NCI-H146 (cell line): Measurements from ENCODE around the gene TMEM219.
A peak's percentile ranks its signal among the peaks of the same experiment; 100 is the strongest.
"Not testable (repeated sequence)": the region's sequence is repeated elsewhere in the genome, so short reads cannot be mapped to it uniquely, and the experiment has no call there.

Experiments
- DNase-seq: peaks from one replicate; lab custom pipeline; 2025; lab: John Stamatoyannopoulos, UW

The TMEM219 gene

GRCh38 chr16:30011714-30012504, 50.0 kb downstream of the TMEM219 start:
- no peak for DNase-seq

DNA sequence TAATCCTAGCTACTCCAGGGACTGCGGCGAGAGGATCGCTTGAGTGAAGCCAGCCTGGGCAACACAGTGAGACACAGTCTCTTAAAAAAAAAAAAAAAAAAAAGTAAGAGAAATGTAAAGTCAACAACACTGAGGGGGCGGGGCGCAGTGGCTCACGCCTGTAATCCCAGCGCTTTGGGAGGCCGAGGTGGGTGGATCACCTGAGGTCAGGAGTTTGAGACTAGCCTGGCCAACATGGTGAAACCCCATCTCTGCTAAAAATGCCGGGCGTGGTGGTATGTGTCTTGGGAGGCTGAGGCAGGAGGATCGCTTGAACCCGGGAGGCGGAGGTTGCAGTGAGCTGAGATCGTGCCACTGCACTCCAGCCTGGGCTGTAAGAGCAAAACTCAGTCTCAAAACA, 50.7 kb downstream of the TMEM219 start:
- not testable (repeated sequence) for DNase-seq

DNA sequence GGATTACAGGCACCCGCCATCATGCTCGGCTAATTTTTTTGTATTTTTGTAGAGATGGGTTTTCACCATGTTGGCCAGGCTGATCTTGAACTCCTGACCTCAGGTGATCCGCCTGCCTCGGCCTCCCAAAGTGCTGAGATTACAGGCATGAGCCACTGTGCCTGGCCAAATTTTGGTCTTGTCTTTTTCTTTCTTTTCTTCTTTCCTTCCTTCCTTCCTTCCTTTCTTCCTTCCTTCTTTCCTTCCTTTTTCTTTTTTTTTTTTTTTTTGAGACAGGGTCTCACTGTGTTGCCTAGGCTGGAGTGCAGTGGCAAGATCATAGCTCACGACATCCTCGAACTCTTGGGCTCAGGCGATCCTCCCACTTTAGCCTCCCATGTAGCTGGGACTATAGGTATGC, 53.6 kb downstream of the TMEM219 start:
- not testable (repeated sequence) for DNase-seq

DNA sequence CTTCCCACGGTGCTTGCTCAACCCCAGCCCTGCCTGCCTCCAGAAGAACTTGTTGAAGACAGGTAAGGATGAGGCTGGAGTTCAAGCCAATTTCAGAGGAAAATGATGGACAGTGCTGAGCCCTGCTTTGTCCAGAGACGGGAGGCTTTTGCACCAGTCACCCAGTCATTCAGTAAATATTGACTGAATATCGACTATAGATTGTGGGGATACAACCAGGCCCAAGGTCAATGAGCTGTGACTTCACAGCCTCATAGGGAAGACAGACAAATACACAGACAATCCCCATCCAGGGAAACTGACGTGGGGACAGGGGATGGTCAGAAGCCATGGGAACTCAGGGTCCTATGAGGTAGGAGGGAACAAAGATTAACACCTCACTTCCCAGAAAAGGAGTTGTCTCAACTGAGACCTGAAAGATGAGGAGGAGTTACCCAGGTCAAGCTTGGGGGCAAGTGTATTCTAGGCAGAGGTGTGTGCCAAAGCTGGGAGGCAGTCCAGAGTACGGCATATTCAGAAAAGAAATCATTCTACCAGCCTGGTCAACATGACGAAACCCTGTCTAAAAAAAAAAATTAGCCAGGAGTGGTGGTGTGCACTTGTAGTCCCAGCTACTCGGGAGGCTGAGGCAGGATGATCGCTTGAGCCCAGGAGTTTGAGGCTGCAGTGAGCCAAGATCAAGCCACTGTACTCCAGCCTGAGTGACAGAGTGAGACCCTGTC, 54.8 kb downstream of the TMEM219 start:
- DNase-seq, result no peak

- no peak for DNase-seq
These were observed 55.4 kb downstream of the TMEM219 start for GRCh38 chr16:30017277-30017656.

- DNase-seq, result not testable (repeated sequence)
These were observed 56.1 kb downstream of the TMEM219 start for GRCh38 chr16:30017937-30018336.

DNA sequence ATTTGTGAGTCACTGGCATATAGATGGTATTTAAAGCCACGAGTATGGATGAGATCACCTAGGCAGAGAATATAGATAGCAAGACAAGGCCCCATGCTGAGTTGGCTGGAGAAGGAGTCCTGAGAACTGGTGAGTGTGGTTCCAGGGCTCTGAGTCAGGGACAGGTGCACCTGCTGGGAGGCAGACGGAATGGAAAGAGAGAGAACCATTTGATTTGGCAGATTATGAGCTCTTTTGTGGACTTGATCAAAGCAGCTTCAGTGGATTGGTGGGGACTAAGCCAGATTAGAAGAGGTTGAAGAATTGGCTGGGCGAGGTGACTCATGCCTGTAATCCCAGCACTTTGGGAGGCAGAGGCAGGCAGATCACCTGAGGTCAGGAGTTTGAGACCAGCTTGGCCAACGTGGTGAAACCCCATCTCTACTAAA, 56.9 kb downstream of the TMEM219 start:
- peak; percentile 73 for DNase-seq
